ENCODE data around the gene COL27A1.

The COL27A1 gene

DNA sequence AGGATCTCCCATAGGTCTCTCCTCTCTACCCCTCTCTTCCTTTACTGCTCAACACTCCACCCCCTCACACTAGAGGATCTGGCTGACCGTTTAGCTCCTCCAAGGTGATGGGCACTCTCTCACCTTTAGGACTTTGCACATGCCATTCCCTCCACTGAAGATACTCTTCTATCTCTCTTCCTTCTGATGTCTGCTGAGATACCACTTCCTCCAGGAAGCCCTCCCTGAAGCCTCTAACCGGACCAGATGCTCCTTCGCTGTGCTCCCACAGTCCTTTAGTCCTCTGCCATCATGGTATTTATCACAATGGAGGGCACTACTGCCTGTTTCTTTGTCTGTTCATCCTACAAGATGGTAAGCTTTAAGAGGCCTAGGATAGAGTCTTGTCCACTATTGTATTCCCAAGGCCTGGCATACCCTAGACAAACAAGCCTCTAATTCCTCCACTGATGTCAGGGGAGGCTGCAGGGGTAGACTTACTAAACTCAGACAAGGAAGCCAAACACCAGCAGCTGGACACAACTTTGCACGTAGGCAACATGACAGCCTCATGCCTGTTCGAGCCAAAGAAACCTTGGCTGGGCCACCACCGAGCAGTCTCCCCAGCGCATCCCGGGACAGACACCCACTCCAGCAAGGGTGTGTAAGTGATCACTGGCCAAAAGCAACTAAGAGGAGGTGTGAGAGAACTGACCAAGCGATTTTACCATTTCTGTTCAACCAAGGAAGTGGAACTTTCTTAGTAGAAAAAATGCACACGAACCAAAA is 194.6 kb downstream of the COL27A1 start:
- TF ChIP-seq POLR2AphosphoS5 (IDR thresholded peaks at IDR 0.05; ENCODE audit: low read depth, low read length) (no peak), TAF1 (IDR thresholded peaks at IDR 0.05; ENCODE audit: borderline replicate concordance, low read depth, low read length) (no peak), POLR2A (IDR thresholded peaks at IDR 0.05; ENCODE audit: low read depth, low read length) (no peak)
- peak; percentile 27 for FAIRE-seq
- no peak for DNase-seq (ENCODE audit: insufficient read length)

DNA sequence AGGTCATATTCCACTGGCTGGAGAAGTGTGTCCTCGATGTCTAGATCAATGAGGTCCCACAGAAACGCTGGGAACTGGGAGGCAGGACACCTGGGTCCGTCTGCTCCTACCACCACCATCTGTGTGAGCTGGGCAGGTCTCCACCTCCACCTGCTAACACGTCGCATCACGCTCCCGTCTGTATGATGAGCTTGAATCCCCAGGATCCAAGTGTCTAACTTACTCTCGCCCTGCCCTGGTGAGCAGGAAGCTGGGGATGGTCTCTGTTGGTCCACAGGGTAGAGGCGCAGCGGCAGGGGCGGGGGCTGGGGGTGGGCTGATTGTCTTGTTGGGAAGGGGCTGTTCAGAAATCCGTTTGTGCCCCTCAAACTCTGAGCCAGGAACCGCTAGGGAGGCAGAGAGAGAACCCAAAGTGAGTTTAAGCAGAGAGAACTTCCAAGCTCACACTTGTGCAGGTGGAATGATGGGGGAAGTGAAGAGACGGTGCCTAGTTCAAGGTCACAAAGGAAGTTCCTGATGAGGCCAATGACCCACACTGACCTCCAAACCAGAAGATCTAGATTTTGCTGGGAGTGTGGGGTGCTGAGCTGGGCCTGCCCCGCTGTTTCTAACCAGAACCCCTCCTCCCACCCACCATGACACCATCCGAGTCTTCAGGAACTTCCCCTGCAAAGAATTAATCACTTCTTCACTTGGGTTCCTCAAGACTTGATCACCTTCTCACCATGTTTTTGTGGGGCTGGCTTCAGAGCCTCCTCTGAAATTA is 195.5 kb downstream of the COL27A1 start:
- DNase-seq (ENCODE audit: insufficient read length) (no peak), FAIRE-seq (peak; percentile 14)
- no peak for TF ChIP-seq TAF1 (IDR thresholded peaks at IDR 0.05; ENCODE audit: borderline replicate concordance, low read depth, low read length)
- no peak for TF ChIP-seq POLR2A (IDR thresholded peaks at IDR 0.05; ENCODE audit: low read depth, low read length)
- TF ChIP-seq POLR2AphosphoS5 (IDR thresholded peaks at IDR 0.05; ENCODE audit: low read depth, low read length), result no peak

DNA sequence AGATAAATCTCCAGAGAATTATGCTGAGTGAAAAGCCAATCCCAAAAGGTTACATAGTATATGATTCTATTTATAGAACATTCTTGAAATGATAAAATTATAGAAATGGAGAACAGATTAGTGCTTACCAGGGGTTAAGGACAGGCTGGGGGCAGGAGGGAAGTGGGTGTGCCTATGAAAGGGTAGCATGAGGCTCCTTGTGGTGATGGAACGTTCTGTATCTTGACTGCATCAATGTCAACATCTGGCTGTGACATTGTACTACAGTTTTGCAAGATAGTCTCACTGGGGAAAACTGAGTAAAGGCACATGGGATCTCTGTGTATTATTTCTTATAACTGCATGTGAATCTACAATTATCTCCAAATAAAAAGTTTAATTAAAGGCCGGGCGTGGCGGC is 196.6 kb downstream of the COL27A1 start:
- FAIRE-seq (no peak), DNase-seq (ENCODE audit: insufficient read length) (no peak)
- TF ChIP-seq TAF1 (IDR thresholded peaks at IDR 0.05; ENCODE audit: borderline replicate concordance, low read depth, low read length) (no peak), POLR2AphosphoS5 (IDR thresholded peaks at IDR 0.05; ENCODE audit: low read depth, low read length) (no peak), POLR2A (IDR thresholded peaks at IDR 0.05; ENCODE audit: low read depth, low read length) (no peak)

DNA sequence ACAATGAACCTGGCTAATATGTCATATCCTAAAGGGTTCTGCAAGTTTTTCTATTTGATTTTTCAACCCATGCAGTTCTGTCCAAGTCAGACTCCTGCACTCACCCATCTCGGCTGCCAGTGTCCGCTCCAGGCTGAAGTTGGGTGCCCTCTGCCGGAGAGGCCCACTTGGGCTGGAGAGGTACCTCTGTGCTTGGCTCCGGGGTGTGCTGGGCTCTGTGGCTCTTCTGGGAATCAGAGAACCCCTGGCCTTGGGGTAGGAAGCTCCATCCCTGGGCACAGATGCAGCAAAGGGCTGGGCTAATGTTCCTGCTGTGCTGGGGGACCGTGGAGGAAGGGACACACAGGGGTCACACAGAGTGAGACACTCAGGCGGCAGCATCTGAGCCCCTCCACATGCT is 200.5 kb downstream of the COL27A1 start:
- FAIRE-seq, result no peak
- no peak for DNase-seq (ENCODE audit: insufficient read length)
- TF ChIP-seq POLR2A (IDR thresholded peaks at IDR 0.05; ENCODE audit: low read depth, low read length) (no peak), TAF1 (IDR thresholded peaks at IDR 0.05; ENCODE audit: borderline replicate concordance, low read depth, low read length) (no peak), POLR2AphosphoS5 (IDR thresholded peaks at IDR 0.05; ENCODE audit: low read depth, low read length) (no peak)

DNA sequence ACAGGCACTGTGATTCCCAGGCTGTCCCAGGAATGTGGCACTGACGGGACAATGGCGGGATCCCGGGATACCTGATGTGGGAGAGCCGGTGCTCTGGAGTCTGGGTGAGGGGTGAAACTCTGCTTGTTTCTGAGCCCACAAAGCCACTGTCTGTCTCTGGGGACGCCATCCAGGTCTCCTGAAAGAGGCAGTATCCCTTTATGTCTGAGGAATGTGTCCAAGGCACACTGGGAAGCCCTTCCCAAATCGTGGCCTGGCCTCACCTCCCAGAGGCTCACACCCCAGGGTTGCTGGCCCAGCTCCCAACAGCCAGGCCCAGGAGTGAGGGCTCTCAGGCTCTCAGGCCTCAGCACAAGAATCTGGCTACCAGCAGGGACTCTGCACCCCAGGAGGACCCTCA is 201.5 kb downstream of the COL27A1 start:
- DNase-seq (ENCODE audit: insufficient read length) (no peak), FAIRE-seq (no peak)
- no peak for TF ChIP-seq POLR2A (IDR thresholded peaks at IDR 0.05; ENCODE audit: low read depth, low read length)
- no peak for TF ChIP-seq POLR2AphosphoS5 (IDR thresholded peaks at IDR 0.05; ENCODE audit: low read depth, low read length)
- TF ChIP-seq TAF1 (IDR thresholded peaks at IDR 0.05; ENCODE audit: borderline replicate concordance, low read depth, low read length), result no peak

DNA sequence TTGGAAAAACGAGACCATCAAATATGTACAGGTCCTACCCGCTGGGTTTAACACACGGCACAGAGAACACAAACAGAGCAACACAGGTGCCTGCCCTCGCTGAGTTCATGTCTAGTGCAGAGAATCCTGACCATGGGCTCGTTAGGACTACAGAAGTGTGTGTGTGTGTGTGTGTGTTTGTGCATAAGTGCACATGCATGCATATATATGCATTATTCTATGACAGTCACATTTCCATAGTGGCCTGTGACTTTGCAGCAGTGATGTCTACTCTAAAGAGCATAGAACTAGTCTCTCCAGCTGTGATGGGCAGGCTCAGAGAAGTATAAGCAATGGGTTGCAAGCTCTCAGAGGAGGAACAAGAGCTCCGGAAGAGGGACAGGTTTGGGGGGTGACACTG is 202.0 kb downstream of the COL27A1 start:
- TF ChIP-seq TAF1 (IDR thresholded peaks at IDR 0.05; ENCODE audit: borderline replicate concordance, low read depth, low read length), result no peak
- FAIRE-seq (no peak), DNase-seq (ENCODE audit: insufficient read length) (no peak)

DNA sequence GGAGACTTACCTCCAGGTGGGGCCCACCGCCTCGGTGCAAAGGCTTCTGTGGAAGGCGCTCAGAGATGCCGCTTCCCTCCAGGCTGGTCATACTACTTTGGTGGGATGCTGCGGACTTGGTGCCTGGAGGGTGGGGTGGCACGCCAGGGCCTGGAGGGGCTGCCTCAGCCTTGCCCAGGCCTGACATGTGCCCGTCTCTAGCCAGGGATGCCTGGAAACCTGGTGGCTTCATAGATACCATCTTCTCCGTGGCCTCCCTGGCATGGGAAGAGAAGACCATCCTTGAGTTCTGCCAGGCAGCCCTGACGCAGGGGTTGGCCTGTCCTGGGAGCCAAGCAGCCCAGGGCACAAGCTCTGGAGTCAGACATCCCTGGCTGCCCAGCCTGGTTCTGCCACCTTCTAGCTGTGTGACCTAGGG is 202.6 kb downstream of the COL27A1 start:
- TF ChIP-seq TAF1 (IDR thresholded peaks at IDR 0.05; ENCODE audit: borderline replicate concordance, low read depth, low read length), result no peak
- FAIRE-seq, result no peak
- no peak for DNase-seq (ENCODE audit: insufficient read length)

DNA sequence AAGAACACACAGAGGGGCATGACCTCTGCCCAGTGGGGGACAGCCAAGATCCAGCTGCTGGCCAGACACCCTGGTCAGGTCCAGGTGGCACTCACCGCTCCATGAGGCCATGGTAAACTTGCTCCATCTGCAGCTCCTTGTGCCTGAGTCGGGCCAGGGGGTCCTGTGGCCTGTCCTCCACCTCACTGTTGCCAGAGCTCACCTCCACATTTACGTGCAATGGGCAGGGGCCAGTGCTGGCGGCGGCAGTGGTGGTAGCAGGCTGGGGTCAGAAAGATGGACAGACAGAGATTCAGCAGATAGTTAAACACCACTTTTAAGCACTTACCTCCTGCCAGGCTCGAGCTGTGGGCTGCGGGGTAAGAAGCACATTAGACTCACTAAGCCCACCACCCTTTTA is 204.5 kb downstream of the COL27A1 start:
- TF ChIP-seq POLR2AphosphoS5 (IDR thresholded peaks at IDR 0.05; ENCODE audit: low read depth, low read length) (no peak), TAF1 (IDR thresholded peaks at IDR 0.05; ENCODE audit: borderline replicate concordance, low read depth, low read length) (no peak), POLR2A (IDR thresholded peaks at IDR 0.05; ENCODE audit: low read depth, low read length) (no peak)
- DNase-seq (ENCODE audit: insufficient read length), result no peak
- FAIRE-seq, result no peak

DNA sequence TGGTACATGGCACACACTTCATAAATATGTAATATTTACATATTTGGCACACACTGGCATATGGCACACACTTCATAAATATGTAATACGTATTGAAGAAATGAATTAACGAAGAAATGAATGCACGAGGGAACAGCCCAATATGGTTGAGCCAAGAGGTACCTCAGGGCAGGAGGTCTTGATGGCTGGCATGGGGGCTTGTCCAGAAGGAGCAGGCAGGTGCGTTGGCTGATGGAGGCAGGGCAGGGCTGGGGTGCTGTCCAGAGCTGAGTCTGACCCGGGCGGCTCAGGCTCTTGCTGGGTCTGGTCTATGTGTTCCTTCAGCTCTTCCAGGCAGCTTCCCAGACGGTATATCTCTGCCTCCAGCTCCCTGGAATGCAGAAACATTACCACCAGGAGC is 206.2 kb downstream of the COL27A1 start:
- TF ChIP-seq POLR2A (IDR thresholded peaks at IDR 0.05; ENCODE audit: low read depth, low read length), result no peak; the same call in 1 of the 2 replicates
- no peak for TF ChIP-seq POLR2AphosphoS5 (IDR thresholded peaks at IDR 0.05; ENCODE audit: low read depth, low read length)
- no peak for TF ChIP-seq TAF1 (IDR thresholded peaks at IDR 0.05; ENCODE audit: borderline replicate concordance, low read depth, low read length)
- FAIRE-seq (no peak), DNase-seq (ENCODE audit: insufficient read length) (no peak)

Measured in GM12892 (cell line).